NB4 (cell line): ENCODE results near the gene FAM89A.

Experiments used
- DNase-seq: peaks from one replicate; pipeline ENCODE4 v3.0.0; 2010; ENCODE audit warnings: low read depth
- H3K4me3 ChIP-seq: one replicate; pipeline ENCODE4 v1.5.1; 2011; ENCODE audit warnings: mild to moderate bottlenecking, low read depth, low read length, moderate library complexity
- MYC ChIP-seq: IDR thresholded peaks from 2 replicates; pipeline ENCODE4 v1.6.1; 2011; ENCODE audit warnings: low read depth, low read length
- POLR2A ChIP-seq: IDR thresholded peaks from 2 replicates; pipeline ENCODE4 v1.6.1; 2011; ENCODE audit warnings: mild to moderate bottlenecking; ENCODE audit not compliant: insufficient read length; ENCODE audit errors: extremely low read depth
- TF ChIP-seq, protein P1 (sequence below): IDR thresholded peaks from 2 replicates; pipeline ENCODE4 v1.6.1; 2011; ENCODE audit warnings: low read depth, low read length
- TF ChIP-seq, protein P2 (sequence below): IDR thresholded peaks from one replicate; pipeline ENCODE4 v1.5.1; 2012; ENCODE audit warnings: low read depth, low read length

FAM89A gene

DNA sequence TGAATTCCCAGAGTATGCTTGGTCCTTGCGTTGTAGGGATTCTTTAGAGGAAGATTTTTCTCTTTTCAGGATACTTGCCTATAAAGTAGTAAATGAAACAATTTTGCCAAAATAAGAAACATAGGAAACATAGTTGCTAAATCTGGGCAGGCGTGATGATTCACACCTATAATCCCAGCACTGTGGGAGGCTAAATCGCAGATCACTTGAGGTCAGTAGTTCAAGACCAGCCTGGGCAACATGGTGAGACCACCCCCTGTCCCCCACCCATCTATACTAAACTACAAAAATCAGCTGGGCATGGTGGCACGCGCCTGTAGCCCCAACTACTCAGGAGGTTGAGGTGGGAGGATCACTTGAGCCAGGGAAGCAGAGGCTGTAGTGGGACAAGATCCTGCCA, 56.2 kb downstream of the FAM89A start:
- no peak for DNase-seq
- no peak overlapping the region for H3K4me3 ChIP-seq
- no peak for TF ChIP-seq POLR2A
- TF ChIP-seq MYC = no peak
- TF ChIP-seq, protein P1, sequence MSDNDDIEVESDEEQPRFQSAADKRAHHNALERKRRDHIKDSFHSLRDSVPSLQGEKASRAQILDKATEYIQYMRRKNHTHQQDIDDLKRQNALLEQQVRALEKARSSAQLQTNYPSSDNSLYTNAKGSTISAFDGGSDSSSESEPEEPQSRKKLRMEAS = no peak
- TF ChIP-seq, protein P2, sequence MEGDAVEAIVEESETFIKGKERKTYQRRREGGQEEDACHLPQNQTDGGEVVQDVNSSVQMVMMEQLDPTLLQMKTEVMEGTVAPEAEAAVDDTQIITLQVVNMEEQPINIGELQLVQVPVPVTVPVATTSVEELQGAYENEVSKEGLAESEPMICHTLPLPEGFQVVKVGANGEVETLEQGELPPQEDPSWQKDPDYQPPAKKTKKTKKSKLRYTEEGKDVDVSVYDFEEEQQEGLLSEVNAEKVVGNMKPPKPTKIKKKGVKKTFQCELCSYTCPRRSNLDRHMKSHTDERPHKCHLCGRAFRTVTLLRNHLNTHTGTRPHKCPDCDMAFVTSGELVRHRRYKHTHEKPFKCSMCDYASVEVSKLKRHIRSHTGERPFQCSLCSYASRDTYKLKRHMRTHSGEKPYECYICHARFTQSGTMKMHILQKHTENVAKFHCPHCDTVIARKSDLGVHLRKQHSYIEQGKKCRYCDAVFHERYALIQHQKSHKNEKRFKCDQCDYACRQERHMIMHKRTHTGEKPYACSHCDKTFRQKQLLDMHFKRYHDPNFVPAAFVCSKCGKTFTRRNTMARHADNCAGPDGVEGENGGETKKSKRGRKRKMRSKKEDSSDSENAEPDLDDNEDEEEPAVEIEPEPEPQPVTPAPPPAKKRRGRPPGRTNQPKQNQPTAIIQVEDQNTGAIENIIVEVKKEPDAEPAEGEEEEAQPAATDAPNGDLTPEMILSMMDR = no peak

DNA sequence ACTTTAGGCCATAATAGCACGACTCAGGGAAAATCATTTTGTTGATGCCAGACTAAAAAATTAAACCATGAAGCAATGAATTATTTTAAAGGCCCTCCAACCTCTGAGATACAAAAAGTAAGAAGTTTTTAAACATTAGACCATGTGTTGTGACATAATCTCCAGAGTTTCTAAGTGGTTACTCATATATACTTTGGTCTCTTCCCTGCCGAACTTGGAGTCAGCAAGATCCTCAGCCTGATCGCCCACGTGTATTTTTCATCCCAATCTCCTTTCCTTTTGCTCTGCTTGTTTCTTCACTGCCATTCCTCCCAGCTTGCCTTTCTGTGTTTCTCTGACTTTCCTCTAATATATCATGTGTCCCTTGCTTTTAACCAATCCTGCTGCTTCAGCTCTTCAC, 57.4 kb downstream of the FAM89A start:
- no peak overlapping the region for H3K4me3 ChIP-seq
- DNase-seq = no peak
- TF ChIP-seq POLR2A (no peak), MYC (no peak)
- TF ChIP-seq, protein P2 = no peak
- TF ChIP-seq, protein P1 = no peak

DNA sequence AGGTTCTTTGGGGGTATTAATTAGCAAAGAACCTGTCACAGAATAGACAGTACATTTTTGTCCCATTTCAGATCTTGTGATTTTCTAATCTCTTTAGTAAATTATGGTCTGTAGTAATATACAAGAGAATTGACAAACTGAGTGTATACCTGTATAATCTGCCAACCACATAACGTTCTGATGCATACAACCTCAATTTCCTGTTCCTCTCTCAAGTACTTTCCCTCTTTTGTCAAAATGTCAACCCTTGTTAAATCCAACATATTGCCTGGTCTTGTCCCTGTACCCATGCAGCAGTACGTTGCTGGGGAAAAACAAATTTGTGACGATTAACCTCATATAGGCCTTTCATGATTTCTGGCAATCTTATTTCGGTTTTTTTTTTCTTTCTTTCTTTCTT, 60.1 kb downstream of the FAM89A start:
- peak; percentile 12 for DNase-seq
- H3K4me3 ChIP-seq = peak overlapping the region; percentile 86
- TF ChIP-seq, protein P1 = no peak
- TF ChIP-seq MYC (no peak), POLR2A (no peak)
- TF ChIP-seq, protein P2 = no peak

DNA sequence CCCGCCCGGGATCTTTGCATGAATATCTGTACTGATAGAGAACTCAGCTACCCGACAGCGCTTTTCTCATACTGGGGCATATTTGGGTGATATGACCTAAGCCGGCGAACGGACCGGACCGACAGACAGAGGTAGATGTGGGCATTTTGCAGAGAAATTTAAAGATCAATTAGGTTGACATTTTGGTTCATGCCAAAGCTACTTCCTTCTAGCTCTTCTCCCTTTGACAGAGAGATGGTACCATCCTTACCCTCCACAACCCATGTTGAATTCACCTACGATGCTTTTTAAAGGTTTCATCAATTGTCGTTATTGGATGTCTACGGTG, 60.7 kb downstream of the FAM89A start:
- DNase-seq = no peak
- TF ChIP-seq MYC (no peak), POLR2A (no peak)
- TF ChIP-seq, protein P2 = no peak
- TF ChIP-seq, protein P1 = no peak

DNA sequence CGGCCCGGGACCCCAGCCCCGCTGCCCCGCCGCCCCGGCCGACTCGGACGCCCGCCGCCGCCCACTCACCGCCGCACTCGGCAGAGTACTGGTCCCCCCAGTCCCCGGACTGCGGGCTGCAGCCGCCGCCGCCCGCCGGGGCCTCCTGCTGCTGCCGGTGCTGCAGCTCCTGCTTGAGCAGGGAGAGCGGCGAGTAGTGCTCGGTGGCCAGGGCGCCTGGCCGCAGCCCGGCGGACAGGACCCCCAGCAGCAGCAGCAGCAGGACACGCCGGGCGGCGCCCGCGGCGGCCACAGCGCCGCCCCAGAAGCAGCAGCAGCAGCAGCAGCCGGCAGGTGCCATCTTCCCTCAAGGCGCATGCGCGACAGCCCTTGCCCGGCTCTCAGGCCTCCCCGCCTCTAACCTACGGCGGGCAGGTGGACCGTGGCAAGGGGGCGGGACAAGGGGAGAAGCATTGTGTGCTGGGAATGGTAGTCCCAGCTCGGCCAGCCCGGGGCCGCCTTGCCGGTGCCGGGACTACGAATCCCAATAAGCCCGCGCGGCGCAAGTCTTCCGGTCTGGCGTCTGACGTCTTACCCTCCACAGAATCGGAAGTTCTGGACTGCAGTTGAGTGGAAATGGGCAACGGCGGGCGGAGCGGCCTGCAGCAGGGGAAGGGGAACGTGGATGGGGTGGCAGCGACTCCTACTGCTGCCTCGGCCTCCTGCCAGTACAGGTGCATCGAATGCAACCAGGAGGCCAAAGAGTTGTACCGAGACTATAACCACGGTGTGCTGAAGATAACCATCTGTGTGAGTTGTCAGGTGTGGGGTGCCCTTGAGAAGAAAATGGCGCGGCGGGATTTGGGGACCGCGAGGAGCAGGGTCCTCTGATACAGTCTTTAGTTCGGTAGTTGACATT, 61.3 kb downstream of the FAM89A start, which contains the start of the genes ARV1 and TTC13:
Gene ARV1 (plus strand): TSS at position 604 of the 898 bp plus-strand sequence. CDS start 12 bp downstream, at position 616.
Gene TTC13 (minus strand): TSS at position 371 of the 898 bp plus-strand sequence. CDS start 31 bp downstream, at position 340.
- TF ChIP-seq, protein P1 = peak; percentile 81
- TF ChIP-seq POLR2A = peak; percentile 90
- TF ChIP-seq MYC = peak; percentile 69
- TF ChIP-seq, protein P2 = peak; percentile 44
- DNase-seq = peak; percentile 99
- peak within 1 kb of the TSS; percentile 86 for H3K4me3 ChIP-seq

More for the DNA sequence above, 60.7 kb downstream of the FAM89A start:
- H3K4me3 ChIP-seq = peak overlapping the region; percentile 86
